Measurements from ENCODE around the gene BTBD2.

The BTBD2 gene

DNA sequence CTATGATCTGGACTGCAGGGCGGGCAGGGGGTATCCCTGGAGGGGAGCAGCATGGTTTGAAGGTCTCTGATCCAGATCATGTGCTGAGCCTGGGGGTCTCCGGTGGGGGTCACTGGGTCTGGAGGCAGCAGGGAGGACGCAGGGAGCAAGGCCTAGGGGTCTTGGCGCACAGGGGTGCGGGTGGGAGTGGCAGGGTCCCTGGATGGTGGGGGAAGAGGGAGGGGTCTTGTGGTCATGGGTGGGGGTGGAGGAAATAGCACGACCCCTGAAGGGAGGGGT lies 1.9 kb downstream of the BTBD2 start:
- Histone ChIP-seq H3K4me1 (peaks cover 4% of the 10 kb centered on the region), H3K4me2 (ENCODE audit: low read length) (no peak overlapping the region), H3K9me3 (ENCODE audit: control insufficient read depth, low read length) (no peaks in the 10 kb centered on the region), H2AFZ (no peak overlapping the region), H3K36me3 (ENCODE audit: control insufficient read depth, insufficient read depth, low read length) (no peaks in the 10 kb centered on the region), H3K9ac (no peak overlapping the region), H3K27me3 (ENCODE audit: control insufficient read depth, insufficient read depth, low read length) (no peaks in the 10 kb centered on the region), H3K79me2 (peaks cover 5% of the 10 kb centered on the region), H3K27ac (no peak overlapping the region), H3K4me3 (ENCODE audit: low read depth, low read length) (no peak overlapping the region)
- no peak for TF ChIP-seq CTCF (IDR thresholded peaks at IDR 0.05)

DNA sequence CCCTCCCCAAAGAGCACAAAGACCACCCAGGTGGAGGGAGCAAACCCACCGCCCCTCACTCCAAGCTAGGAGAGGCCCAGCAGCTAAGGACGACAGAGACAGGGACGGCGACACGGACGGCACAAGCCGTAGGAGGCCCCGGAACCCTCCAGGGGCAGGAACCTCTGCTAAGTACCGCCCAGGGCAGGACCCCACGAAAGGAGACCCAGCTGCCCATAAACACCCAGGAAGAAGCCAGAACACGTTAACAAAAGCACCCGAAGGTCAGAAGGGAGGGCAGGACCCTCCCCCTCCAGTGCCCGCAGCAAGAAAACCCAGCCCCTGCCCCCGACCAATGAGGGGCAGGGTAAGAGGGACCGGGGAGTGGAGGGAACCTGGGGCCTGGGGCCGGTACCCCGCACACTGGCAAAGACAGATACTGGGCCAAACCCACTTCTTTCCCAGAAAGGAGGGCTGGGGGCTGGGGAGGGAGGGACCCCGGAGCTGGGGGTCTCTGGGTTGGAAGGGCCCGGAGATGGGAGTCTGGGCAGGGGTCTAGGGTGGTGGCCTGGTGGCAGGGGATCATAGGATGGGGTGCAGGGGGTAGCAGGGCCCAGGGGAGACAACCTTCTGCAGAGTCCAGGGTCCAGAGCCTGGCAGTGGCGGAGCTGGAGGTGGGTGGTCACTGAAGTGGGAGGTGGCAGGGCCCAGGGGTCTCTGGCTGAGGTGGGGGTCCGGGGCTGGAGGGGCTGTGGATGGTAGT lies 2.4 kb downstream of the BTBD2 start:
- H3K4me3 ChIP-seq (ENCODE audit: low read depth, low read length), result no peak overlapping the region
- no peak for TF ChIP-seq CTCF (IDR thresholded peaks at IDR 0.05)
- H3K4me1 ChIP-seq, result peaks cover 4% of the 10 kb centered on the region
- no peak overlapping the region for H2AFZ ChIP-seq
- no peaks in the 10 kb centered on the region for H3K9me3 ChIP-seq (ENCODE audit: control insufficient read depth, low read length)
- H3K4me2 ChIP-seq (ENCODE audit: low read length), result no peak overlapping the region
- H3K36me3 ChIP-seq (ENCODE audit: control insufficient read depth, insufficient read depth, low read length), result no peaks in the 10 kb centered on the region
- H3K79me2 ChIP-seq, result peaks cover 5% of the 10 kb centered on the region
- H3K9ac ChIP-seq, result no peak overlapping the region
- no peak overlapping the region for H3K27ac ChIP-seq
- no peaks in the 10 kb centered on the region for H3K27me3 ChIP-seq (ENCODE audit: control insufficient read depth, insufficient read depth, low read length)

DNA sequence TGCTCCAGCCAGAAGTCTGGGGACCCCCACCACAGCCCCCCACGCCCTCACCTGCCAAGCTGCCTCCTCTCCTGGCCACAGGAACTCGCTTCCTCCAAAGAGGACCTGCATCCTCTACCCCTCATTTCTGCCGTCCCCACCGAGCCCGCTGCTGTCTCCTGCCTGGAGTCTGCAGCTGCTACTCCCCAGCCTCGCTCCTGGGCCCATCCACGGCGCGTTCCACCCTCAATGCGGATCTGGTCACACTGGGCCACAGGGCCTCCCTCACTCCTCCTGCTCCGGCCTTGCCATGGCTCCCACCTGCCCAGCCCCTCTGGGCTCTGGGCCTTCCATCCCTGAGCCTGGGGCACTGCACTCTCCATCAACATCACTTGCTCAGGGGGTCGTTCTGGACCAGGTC lies 4.3 kb downstream of the BTBD2 start:
- Histone ChIP-seq H3K79me2 (peaks cover 5% of the 10 kb centered on the region), H3K4me1 (peaks cover 1% of the 10 kb centered on the region), H3K36me3 (ENCODE audit: control insufficient read depth, insufficient read depth, low read length) (no peaks in the 10 kb centered on the region), H3K9ac (no peak overlapping the region), H3K4me2 (ENCODE audit: low read length) (no peak overlapping the region), H2AFZ (no peak overlapping the region), H3K27me3 (ENCODE audit: control insufficient read depth, insufficient read depth, low read length) (no peaks in the 10 kb centered on the region), H3K9me3 (ENCODE audit: control insufficient read depth, low read length) (no peaks in the 10 kb centered on the region), H3K4me3 (ENCODE audit: low read depth, low read length) (no peak overlapping the region), H3K27ac (no peak overlapping the region)
- no peak for TF ChIP-seq CTCF (IDR thresholded peaks at IDR 0.05)

DNA sequence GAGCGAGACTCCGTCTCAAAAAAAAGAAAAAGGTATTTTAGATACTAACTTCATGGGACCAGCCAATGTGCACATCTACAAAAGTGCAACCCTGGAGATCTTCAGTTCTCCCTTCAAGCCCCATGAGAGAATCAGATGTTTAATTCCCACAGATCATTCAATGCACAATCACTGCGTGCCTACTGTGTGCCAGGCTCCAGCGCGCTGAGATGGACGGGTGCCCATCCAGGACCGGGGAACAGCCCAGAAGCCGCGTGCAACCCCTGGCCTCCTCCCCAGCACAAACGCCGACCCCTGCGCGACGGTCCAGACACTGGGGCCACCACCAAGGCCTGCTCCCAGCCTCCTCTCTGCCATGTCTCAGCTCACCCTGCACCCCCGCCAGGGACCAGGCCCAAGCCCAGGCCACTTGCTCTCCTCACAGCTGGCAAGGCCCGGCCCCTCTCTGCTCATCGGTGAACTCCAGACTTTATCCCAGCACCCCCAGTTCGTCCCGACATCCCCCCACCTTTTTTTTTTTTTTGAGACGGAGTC lies 5.3 kb downstream of the BTBD2 start:
- Histone ChIP-seq H3K9ac (no peak overlapping the region), H2AFZ (no peak overlapping the region), H3K4me1 (no peaks in the 10 kb centered on the region), H3K36me3 (ENCODE audit: control insufficient read depth, insufficient read depth, low read length) (no peaks in the 10 kb centered on the region), H3K79me2 (peaks cover 5% of the 10 kb centered on the region), H3K9me3 (ENCODE audit: control insufficient read depth, low read length) (no peaks in the 10 kb centered on the region), H3K4me3 (ENCODE audit: low read depth, low read length) (no peak overlapping the region), H3K4me2 (ENCODE audit: low read length) (no peak overlapping the region), H3K27ac (no peak overlapping the region), H3K27me3 (ENCODE audit: control insufficient read depth, insufficient read depth, low read length) (no peaks in the 10 kb centered on the region)
- TF ChIP-seq CTCF (IDR thresholded peaks at IDR 0.05), result no peak

GRCh38 chr19:2003874-2004273 lies 11.6 kb downstream of the BTBD2 start:
- TF ChIP-seq CTCF (IDR thresholded peaks at IDR 0.05), result no peak
- Histone ChIP-seq H3K4me1 (no peaks in the 10 kb centered on the region), H3K36me3 (ENCODE audit: control insufficient read depth, insufficient read depth, low read length) (no peaks in the 10 kb centered on the region), H3K9ac (no peak overlapping the region), H3K4me2 (ENCODE audit: low read length) (no peak overlapping the region), H3K9me3 (ENCODE audit: control insufficient read depth, low read length) (no peaks in the 10 kb centered on the region), H3K27ac (no peak overlapping the region), H3K4me3 (ENCODE audit: low read depth, low read length) (no peak overlapping the region), H2AFZ (no peak overlapping the region), H3K27me3 (ENCODE audit: control insufficient read depth, insufficient read depth, low read length) (no peaks in the 10 kb centered on the region), H3K79me2 (no peaks in the 10 kb centered on the region)
